NCI-H2029 (cell line): ENCODE data around the gene GALT.
"Not testable (repeated sequence)": the region's sequence is repeated elsewhere in the genome, so short reads cannot be mapped to it uniquely, and the experiment has no call there.

Experiments
- DNase-seq: peaks from one replicate; lab custom pipeline; 2025; lab: John Stamatoyannopoulos, UW

Gene GALT

DNA sequence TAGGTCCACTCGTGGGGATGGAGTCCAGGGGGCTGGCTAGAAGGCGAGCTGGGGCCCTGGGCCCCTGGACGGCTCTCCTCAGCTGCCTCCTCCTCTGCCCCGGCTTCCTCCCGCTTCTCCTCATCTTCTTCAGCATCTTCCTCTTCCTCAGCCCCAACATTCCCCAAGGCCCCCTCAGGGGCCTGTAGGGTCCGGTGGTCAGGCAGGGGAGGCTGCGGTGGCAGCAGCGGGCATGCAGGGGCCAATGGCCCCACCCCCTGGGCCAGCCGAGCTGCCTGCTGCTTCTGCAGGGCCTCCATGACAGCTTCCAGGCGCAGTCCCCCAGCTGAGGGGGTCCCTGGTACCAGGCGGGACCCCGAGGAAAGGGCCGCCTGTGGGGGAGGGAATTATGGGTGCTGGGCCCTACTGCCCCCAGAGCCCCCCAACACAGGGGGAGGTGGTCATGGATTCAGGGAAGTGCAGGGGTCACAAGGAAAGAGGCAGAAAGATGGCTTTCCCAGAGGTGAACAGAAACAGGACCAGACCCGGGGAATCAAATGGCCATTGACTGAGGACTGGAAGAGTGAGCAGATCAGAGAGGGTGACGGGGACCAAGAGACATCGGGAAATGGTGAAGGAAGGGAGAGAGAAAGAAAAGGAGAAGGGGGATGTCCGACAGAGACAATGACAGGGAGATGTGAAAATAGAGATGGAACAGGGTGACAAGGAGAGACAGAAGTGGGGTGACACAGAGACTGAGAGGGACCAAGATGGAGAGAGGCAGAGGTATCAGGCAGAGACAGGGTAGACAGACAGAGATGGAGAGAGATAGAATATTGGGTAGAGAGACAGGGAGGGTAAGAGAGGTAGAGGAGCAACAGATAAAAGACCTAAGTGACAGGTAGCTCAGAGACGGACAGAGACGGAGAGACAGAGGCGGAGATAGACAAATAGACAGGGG, 18.5 kb upstream of the GALT start:
- DNase-seq, result no peak

DNA sequence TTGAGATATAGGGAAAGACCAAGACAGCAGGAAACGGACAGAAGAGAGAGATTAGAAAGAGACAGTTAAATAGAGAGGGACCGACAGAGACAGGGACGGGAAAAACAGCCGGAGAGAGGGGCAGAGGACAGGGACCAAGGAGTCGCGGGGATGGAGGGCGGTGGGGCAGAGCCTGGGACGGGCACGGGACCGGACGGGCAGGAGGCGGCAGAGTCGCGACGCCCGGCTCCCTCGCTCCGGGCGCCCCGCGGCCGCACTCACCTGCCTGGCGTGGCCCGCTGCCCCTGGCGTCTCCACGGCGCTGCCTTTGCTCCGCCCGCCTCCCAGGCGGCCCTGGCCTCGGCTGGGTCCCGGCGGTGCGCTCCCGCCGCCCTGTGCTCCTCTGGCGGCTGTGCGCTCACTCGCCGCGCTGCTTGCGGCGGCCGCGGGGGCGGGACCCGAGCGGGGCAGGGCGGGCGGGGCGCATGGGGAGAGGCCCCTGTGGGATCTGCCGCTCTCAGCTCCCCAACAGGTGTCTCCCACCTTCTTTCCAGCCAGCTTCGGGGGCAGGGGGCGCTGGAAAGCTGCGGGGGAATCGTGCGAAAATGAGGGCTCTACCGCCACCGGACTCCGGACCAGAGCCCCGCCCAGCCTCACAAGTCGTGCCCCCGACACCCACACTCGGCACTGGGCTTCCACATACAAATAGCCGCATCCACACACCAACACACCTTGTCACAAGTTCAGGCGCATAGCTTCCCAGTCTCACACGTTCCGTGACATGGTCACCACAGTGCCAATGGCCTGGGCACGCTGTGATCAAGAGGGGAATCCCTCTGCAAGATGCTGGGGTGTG, 17.6 kb upstream of the GALT start, which contains the start of gene ARID3C:
Gene ARID3C (minus strand): TSS at position 411 of the 835 bp plus-strand sequence. CDS start 1,052 bp downstream, outside the sequence.
- no peak for DNase-seq

DNA sequence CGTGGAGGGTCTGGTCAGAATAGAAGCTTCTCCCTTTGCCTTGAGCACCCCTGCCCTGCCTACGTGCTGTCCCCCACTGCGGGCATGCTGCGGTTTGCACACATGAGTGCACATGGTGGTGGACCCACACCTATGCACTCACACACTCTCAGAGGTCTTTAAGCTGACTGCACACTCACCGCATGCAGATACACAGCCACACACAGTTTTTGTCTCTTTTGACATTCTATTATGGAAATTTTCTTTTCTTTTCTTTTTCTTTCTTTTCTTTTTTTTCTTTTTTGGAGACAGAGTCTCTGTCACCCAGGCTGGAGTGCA, 17.0 kb upstream of the GALT start:
- DNase-seq, result no peak

- DNase-seq, result no peak
Observed at GRCh38 chr9:34630402-34631154, 15.9 kb upstream of the GALT start.

GRCh38 chr9:34633166-34633565, 13.3 kb upstream of the GALT start:
- DNase-seq, result no peak

DNA sequence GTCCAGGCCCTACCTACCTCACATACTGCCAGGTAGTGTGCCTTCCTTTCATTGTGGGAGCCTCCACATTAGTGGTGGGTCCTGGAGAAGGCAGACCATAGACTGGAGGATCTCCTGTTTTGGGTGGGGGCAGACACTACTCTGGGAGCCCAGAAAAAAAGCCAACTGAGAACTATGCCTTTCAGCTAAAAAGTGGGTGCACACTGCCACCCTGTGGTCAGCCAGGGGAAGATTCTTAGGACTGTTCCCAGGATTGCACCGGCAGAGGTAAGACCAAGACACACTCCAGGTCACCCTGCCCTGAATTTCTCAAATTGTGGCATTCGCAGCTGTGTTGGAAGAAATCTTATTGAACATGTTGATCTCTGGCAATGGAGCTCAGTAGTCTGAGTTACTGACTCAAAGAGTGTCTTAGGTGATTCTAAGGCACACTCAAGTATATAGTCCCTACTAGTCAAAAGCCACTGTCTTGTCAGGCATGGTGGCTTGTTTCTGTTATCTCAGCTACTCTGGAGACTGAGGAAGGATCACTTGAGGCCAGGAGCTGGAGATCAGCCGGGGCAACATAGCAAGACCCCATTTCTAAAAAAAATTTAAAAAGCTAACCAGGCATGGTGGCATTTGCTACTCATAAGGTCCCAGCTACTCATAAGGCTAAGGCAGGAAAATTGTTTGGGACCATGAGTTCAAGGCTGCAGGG, 12.5 kb upstream of the GALT start:
- peak; percentile 27 for DNase-seq

- no peak for DNase-seq
Observed at GRCh38 chr9:34634551-34635248, 11.8 kb upstream of the GALT start.

GRCh38 chr9:34635556-34635955, 10.9 kb upstream of the GALT start:
- no peak for DNase-seq

- DNase-seq, result peak; percentile 49
Observed at GRCh38 chr9:34636791-34637355, 9.6 kb upstream of the GALT start.

DNA sequence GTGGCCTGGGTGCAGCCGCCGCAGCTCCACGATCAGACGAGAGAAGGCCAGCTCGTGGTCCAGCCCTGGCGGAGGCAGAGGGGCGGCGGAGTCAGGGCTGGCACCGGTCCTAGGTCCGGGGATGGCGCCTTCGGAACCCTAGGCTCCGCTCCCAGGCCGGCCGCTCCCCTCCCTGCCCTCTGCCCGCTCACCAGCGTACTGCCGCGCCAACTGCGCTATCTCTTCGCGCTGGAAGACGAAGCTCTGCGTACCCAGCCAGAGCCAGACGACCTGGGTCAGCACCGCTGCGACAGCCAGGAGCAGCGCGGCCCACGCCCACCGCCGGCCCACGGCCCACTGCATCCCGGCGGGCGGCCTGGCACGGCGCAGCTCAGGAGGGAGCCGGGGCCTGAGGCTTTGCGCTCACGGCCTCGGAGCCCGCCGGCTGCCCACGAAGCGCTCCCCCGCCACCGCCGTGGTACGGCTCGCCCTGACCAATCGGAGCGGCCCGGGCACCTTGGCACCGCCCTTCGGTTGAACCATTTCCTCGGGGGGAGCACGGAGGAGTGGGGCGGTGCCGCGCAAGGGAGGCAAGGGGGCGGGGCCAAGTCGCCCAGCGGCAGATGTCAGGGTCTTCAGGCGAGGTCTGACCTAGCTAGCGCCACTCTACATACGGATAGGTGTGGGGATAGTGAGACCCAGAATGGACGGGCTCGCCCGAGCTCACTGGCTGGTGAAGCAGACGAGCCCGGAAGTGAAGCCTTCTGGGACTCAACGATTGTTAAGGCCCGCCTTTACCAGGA, 8.9 kb upstream of the GALT start, which contains the start of gene SIGMAR1:
Gene SIGMAR1 (minus strand): TSS at position 432 of the 782 bp plus-strand sequence. CDS start 90 bp downstream, at position 342.
- DNase-seq, result peak; percentile 92

GRCh38 chr9:34638138-34638445, 8.4 kb upstream of the GALT start:
- no peak for DNase-seq

GRCh38 chr9:34639322-34639721, 7.2 kb upstream of the GALT start:
- DNase-seq, result not testable (repeated sequence)

DNA sequence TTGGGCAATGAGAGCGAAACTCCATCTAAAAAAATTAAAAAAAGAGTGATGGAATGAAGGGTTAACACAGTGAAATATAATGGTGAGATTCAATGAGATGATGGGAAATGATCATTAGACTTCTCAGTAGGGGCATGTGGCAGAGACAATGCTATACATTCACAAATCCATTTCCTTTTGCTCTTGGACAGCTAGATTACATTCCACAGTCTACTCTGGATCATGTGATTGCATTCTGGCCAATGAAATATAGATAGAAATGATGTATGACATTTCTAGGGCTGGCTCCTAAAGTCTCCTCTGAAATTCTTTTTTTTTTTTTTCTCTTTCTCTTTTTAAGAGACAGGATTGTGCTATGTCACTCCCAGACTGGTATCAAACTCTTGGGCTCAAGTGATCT, 3.8 kb upstream of the GALT start:
- no peak for DNase-seq

- no peak for DNase-seq
Observed at GRCh38 chr9:34644766-34645314, 1.6 kb upstream of the GALT start.

- DNase-seq, result no peak
Observed at GRCh38 chr9:34647084-34647403, 569 bp downstream of the GALT start.

- DNase-seq, result no peak
Observed at GRCh38 chr9:34647651-34648050, 1.2 kb downstream of the GALT start.

- DNase-seq, result no peak
Observed at GRCh38 chr9:34648673-34649072, 2.2 kb downstream of the GALT start.

DNA sequence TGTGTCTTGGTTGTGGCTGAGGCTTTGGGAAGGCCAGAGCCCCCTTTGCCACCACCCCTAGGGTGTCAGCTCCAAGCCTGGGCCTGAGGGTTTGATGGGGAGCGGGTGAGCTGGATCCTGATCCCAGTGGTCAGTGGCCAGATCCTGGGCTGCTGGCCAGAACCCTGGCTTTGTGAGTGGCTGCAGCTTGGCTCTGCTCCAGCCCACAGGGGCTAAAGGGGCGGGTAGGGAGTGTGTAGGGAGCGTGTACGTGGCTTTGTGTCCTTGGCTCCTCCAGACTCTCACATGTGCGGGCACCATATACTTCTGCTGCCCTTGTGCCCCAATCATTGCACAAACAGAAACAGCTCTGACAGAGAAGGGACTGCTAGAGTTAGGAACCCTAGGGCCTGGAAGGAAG, 4.3 kb downstream of the GALT start:
- no peak for DNase-seq

DNA sequence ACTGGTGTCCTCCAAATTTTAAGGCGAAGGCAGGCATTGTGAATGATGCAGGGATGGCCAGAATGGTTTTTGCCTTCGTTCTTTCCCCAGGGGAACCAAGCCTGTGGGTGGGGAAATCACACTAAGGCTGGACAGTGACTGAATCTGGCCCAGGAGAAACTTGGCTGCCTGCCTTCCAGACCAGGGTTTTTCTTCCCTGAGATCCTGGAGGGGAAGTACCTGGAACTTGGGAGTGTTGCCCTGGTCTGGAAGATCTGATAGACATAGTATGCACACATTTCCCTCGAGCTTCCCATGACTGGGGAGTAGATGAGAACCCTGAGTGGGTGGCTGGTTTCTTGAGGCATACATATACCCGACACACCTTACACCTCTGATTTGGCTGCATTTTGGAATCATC, 4.8 kb downstream of the GALT start:
- no peak for DNase-seq
